HepG2 (cell line): ENCODE results near the gene SLC29A3. TPM values are rescaled to one million over a fixed set of nuclear protein-coding genes. Genes with fewer than 3 reads are reported as not detected.

ENCODE experiments used
- ATAC-seq: fragments of 200-7000 bp; cut with Tn5 transposase; 3 replicates; pipeline ENCODE4 v1.9.1; 2020; ENCODE audit warnings: mild to moderate bottlenecking, moderate library complexity
- BruUV-seq: library from RNA; stranded (reverse); fragments of 400-500 nt; replicated peaks from 2 replicates; lab custom pipeline; 2021; lab: Mats Ljungman, UMichigan
- CTCF ChIA-PET: fragments of 300-600 bp; formaldehyde crosslinking; extraction: SDS; loops from one replicate; lab custom pipeline; 2021; ENCODE audit warnings: low total read pairs, inconsistent platforms, low intra/inter-chr PET ratio; lab: Yijun Ruan, JAX
- POLR2A ChIA-PET: fragments of 350-600 bp; sonication (Branson Sonifier 250); formaldehyde crosslinking; loops from one replicate; lab custom pipeline; 2020; ENCODE audit warnings: antibody characterized with exemption, inconsistent platforms; lab: Yijun Ruan, JAX
- DNase-seq: peaks from one replicate; pipeline ENCODE4 v3.0.0-alpha.2; 2015; ENCODE audit warnings: low spot score
- FAIRE-seq: peaks from 3 replicates; lab custom pipeline; 2011; peaks lifted over from hg19 to GRCh38; lab: Jason Lieb, UNC
- H2AFZ ChIP-seq: one replicate; pipeline ENCODE4 v1.6.1; 2011; ENCODE audit warnings: low read length, inconsistent platforms
- H3K27ac ChIP-seq: fragments of 300-600 bp; 3 replicates; pipeline ENCODE4 v1.8.0; 2011; ENCODE audit warnings: mixed run types, mild to moderate bottlenecking, mixed read lengths, low read length, inconsistent platforms; ENCODE audit not compliant: insufficient read depth; ENCODE audit errors: extremely low read length
- H3K27me3 ChIP-seq, 2 experiments: fragments of 200-600 bp in 1 of 2; 2 replicates in 1 of 2; 3 replicates in 1 of 2; pipeline versions ENCODE4 v1.6.0 to v1.8.0; 2011; ENCODE audit warnings: low read length in 2 of 2, mild to moderate bottlenecking in 2 of 2, moderate library complexity in 2 of 2, inconsistent platforms in 1 of 2; ENCODE audit not compliant: insufficient read depth in 2 of 2, control insufficient read depth in 1 of 2
- H3K36me3 ChIP-seq, 2 experiments: fragments of 200-600 bp in 1 of 2; replicated peaks in 1 of 2; 2 replicates in 1 of 2; 3 replicates in 1 of 2; pipeline versions ENCODE4 v1.5.1 to v1.8.0; 2011; ENCODE audit warnings: low read length in 2 of 2, inconsistent platforms in 1 of 2; ENCODE audit not compliant: insufficient read depth in 2 of 2, control insufficient read depth in 1 of 2
- H3K4me1 ChIP-seq: 2 replicates; pipeline ENCODE4 v1.5.1; 2012; ENCODE audit warnings: low read length, inconsistent platforms; ENCODE audit not compliant: insufficient read depth
- H3K4me2 ChIP-seq: 2 replicates; pipeline ENCODE4 v1.6.0; 2011; ENCODE audit warnings: low read depth, low read length, inconsistent platforms
- H3K4me3 ChIP-seq, 3 experiments: fragments of 200-600 bp in 1 of 3; sonication (generic), shearing (Covaris generic) in 1 of 3; replicated peaks in 1 of 3; 2 replicates each; pipeline ENCODE4 v1.5.1; 2011 to 2016; ENCODE audit warnings: low read length in 3 of 3, inconsistent platforms in 2 of 3, low read depth in 2 of 3, mild to moderate bottlenecking in 2 of 3, control low read depth in 1 of 3, mixed read lengths in 1 of 3; ENCODE audit not compliant: insufficient read depth in 1 of 3
- H3K79me2 ChIP-seq: one replicate; pipeline ENCODE4 v1.6.1; 2011; ENCODE audit warnings: low read length, inconsistent platforms; ENCODE audit not compliant: insufficient read depth
- H3K9ac ChIP-seq: 2 replicates; pipeline ENCODE4 v1.6.0; 2011; ENCODE audit warnings: mild to moderate bottlenecking, low read depth, low read length, inconsistent platforms; ENCODE audit not compliant: insufficient read depth
- H3K9me3 ChIP-seq: 2 replicates; pipeline ENCODE4 v1.5.1; 2012; ENCODE audit warnings: mild to moderate bottlenecking, low read length
- H4K20me1 ChIP-seq: 2 replicates; pipeline ENCODE4 v1.6.0; 2011; ENCODE audit warnings: inconsistent platforms, mild to moderate bottlenecking, low read length, moderate library complexity; ENCODE audit not compliant: insufficient read depth
- IRF1 ChIP-seq: sonication (generic); formaldehyde crosslinking; IDR thresholded peaks from 2 replicates; pipeline ENCODE4 v1.4.0; 2020; ENCODE audit warnings: low read depth, mild to moderate bottlenecking, missing genetic modification reagents
- ZMYM3 ChIP-seq: sonication (generic); formaldehyde crosslinking; IDR thresholded peaks from 2 replicates; pipeline ENCODE4 v1.5.1; 2020; ENCODE audit warnings: mild to moderate bottlenecking, missing genetic modification reagents
- ZNF326 ChIP-seq: sonication (generic); formaldehyde crosslinking; IDR thresholded peaks from 2 replicates; pipeline ENCODE4 v1.4.0; 2020; ENCODE audit warnings: missing genetic modification reagents, borderline replicate concordance
- ZNF629 ChIP-seq: sonication (generic); formaldehyde crosslinking; conservative IDR thresholded peaks from 2 replicates; pipeline ENCODE4 v1.5.0; 2020; ENCODE audit warnings: missing genetic modification reagents
- ZZZ3 ChIP-seq: sonication (generic); formaldehyde crosslinking; IDR thresholded peaks from 2 replicates; pipeline ENCODE4 v1.4.0; 2020; ENCODE audit warnings: missing genetic modification reagents, mild to moderate bottlenecking, borderline replicate concordance
- WGBS: methylation state at CpG from one replicate; pipeline ENCODE4 v1.1.6; 2017; ENCODE audit warnings: low lambda C conversion rate; 5-methylcytosine and 5-hydroxymethylcytosine counted together
- in situ Hi-C: cut with HindIII; loops from 2 replicates; pipeline ENCODE4 v1.10.0; 2017; ENCODE audit warnings: low pct_unique_long_range_greater_than_20kb; ENCODE audit not compliant: extremely low pct_ligation_motif_present
- intact Hi-C: fragments of 100-400 bp; cut with micrococcal nuclease; formaldehyde crosslinking; loops from one replicate; pipeline ENCODE4 v1.10.0; 2022; ENCODE audit not compliant: unreplicated experiment
- polyA plus RNA-seq, 8 experiments: library from polyadenylated mRNA; depleted of rRNA in 3 of 8; stranded (reverse) in 7 of 8; unstranded in 1 of 8; fragments of >200 nt; fragmentation: Illumina TruSeq in 4 of 8; extraction: Trizol in 4 of 8; gene quantifications; 2 replicates each; pipeline versions ENCODE4 v1.2.1 to v1.2.3, GENCODE V29; 2011 to 2016; ENCODE audit warnings: low read depth in 4 of 8, missing spikeins in 1 of 8, mixed read lengths in 1 of 8; ENCODE audit not compliant: insufficient read depth in 1 of 8
- total RNA-seq, 5 experiments: library from RNA; depleted of rRNA; stranded (reverse); fragments of >200 nt; fragmentation: Illumina TruSeq; extraction: Trizol; gene quantifications; 2 replicates each; pipeline ENCODE4 v1.2.3, GENCODE V29; 2016; ENCODE audit warnings: low read depth in 1 of 5

Gene SLC29A3
- total and polyA plus RNA-seq, 2 of the 13 experiments (the other 11 are each of a cell fraction or from before 2014, with no cell fraction given), result 8.6 to 11.8 TPM

- intact Hi-C loops (no loop called here), in situ Hi-C loops (no loop called here)
- no peak for ATAC-seq
- Histone ChIP-seq H3K27ac (no peak overlapping the region), H3K4me2 (no peak overlapping the region), H3K4me3 (no peak overlapping the region)
- POLR2A ChIA-PET, result no interaction called here
- CTCF ChIA-PET, result no interaction called here
- no TSS peak for BruUV-seq
- WGBS, result 75% methylated on average over 1 of the region's 1 CpG
- no peak for FAIRE-seq
- TF ChIP-seq ZNF629 (CRISPR knock-in tag), result peak; percentile 82
- TF ChIP-seq ZNF326, result no peak
- TF ChIP-seq ZMYM3 (CRISPR knock-in tag), result peak; percentile 41; the same call in 1 of the 2 replicates
- TF ChIP-seq, all 625 proteins: peak for 2
- Histone ChIP-seq H3K9ac (no peak overlapping the region), H2AFZ (no peak overlapping the region), H3K27me3 (peaks cover 0 to 6% of the 10 kb centered on the region in 2 experiments; a peak in 1 of 5 replicates), H3K4me1 (peaks cover 19% of the 10 kb centered on the region), H3K79me2 (no peaks in the 10 kb centered on the region), H3K9me3 (no peaks in the 10 kb centered on the region), H4K20me1 (no peaks in the 10 kb centered on the region), H3K36me3 (no peaks in the 10 kb centered on the region; a peak in 1 of 5 replicates)
- no peak for DNase-seq
These were observed 50.5 kb downstream of the SLC29A3 start for GRCh38 chr10:71369602-71370001.

- no peaks in the 10 kb centered on the region for H4K20me1 ChIP-seq
- H3K27ac ChIP-seq, result no peak overlapping the region
- POLR2A ChIA-PET, result no interaction called here
- peaks cover 0 to 6% of the 10 kb centered on the region in 2 experiments; a peak in 1 of 5 replicates for H3K27me3 ChIP-seq
- H3K79me2 ChIP-seq, result no peaks in the 10 kb centered on the region
- in situ Hi-C loops, result no loop called here
- ATAC-seq, result no peak
- 93% methylated on average over 3 of the region's 3 CpGs for WGBS
- intact Hi-C loops, result no loop called here
- H3K4me1 ChIP-seq, result peaks cover 19% of the 10 kb centered on the region
- no peak overlapping the region for H3K9ac ChIP-seq
- no peak overlapping the region for H3K4me2 ChIP-seq
- no peak overlapping the region for H3K4me3 ChIP-seq
- H3K9me3 ChIP-seq, result no peaks in the 10 kb centered on the region
- DNase-seq, result no peak
- FAIRE-seq, result no peak
- TF ChIP-seq IRF1 (CRISPR knock-in tag) (no peak), ZZZ3 (no peak)
- TF ChIP-seq, all 625 proteins: peak for 0
- Histone ChIP-seq H2AFZ (no peak overlapping the region), H3K36me3 (no peaks in the 10 kb centered on the region; a peak in 1 of 5 replicates)
- no TSS peak for BruUV-seq
- CTCF ChIA-PET, result no interaction called here
These were observed 51.0 kb downstream of the SLC29A3 start for GRCh38 chr10:71370031-71370430.
